PC-3 (cell line): ENCODE measurements around the gene PDE6A. TPM values are rescaled to one million over a fixed set of nuclear protein-coding genes. Genes with fewer than 3 reads are reported as not detected.
A peak's percentile ranks its signal among the peaks of the same experiment; 100 is the strongest.
"Not testable (repeated sequence)": the region's sequence is repeated elsewhere in the genome, so short reads cannot be mapped to it uniquely, and the experiment has no call there.

Experiments used
- ATAC-seq: fragments of 200-7000 bp; cut with Tn5 transposase; 2 replicates; pipeline ENCODE4 v1.9.1; 2020; ENCODE audit warnings: mild to moderate bottlenecking, moderate library complexity
- BruUV-seq: library from RNA; stranded (reverse); fragments of 400-500 nt; replicated peaks from 2 replicates; lab custom pipeline; 2021; lab: Mats Ljungman, UMichigan
- CTCF ChIA-PET: fragments of 300-600 bp; sonication (Branson Sonifier 250); formaldehyde crosslinking; loops from one replicate; lab custom pipeline; 2022; ENCODE audit warnings: antibody characterized with exemption; lab: Charles Lee
- POLR2A ChIA-PET: fragments of 300-600 bp; sonication (Branson Sonifier 250); formaldehyde crosslinking; loops from one replicate; lab custom pipeline; 2022; ENCODE audit warnings: antibody characterized with exemption; ENCODE audit not compliant: unreplicated experiment; lab: Charles Lee
- DNase-seq: peaks from one replicate; pipeline ENCODE4 v3.0.0-alpha.2; 2015
- H2AFZ ChIP-seq: fragments of 300-600 bp; sonication (generic); 2 replicates; pipeline ENCODE4 v1.6.0; 2016; ENCODE audit warnings: antibody characterized with exemption, low read length
- H3F3A ChIP-seq: fragments of 300-600 bp; sonication (generic); one replicate; pipeline ENCODE4 v1.6.0; 2017; ENCODE audit warnings: antibody characterized with exemption, low read length, control low read depth, mild to moderate bottlenecking; ENCODE audit not compliant: unreplicated experiment
- H3K27ac ChIP-seq: fragments of 300-600 bp; sonication (generic); 2 replicates; pipeline ENCODE4 v1.5.1; 2016; ENCODE audit warnings: mild to moderate bottlenecking, low read length
- H3K27me3 ChIP-seq: fragments of 300-600 bp; sonication (generic); 2 replicates; pipeline ENCODE4 v1.6.1; 2016; ENCODE audit warnings: low read length, mixed read lengths
- H3K36me3 ChIP-seq: fragments of 300-600 bp; sonication (generic); 2 replicates; pipeline ENCODE4 v1.6.1; 2016; ENCODE audit warnings: low read depth, mixed run types, low read length, mixed read lengths
- H3K4me1 ChIP-seq: fragments of 300-600 bp; sonication (generic); 2 replicates; pipeline ENCODE4 v1.5.1; 2016; ENCODE audit warnings: low read length; ENCODE audit not compliant: insufficient read depth
- H3K4me2 ChIP-seq: fragments of 300-600 bp; sonication (generic); 2 replicates; pipeline ENCODE4 v1.6.0; 2016; ENCODE audit warnings: low read length
- H3K4me3 ChIP-seq: fragments of 300-600 bp; sonication (generic); 2 replicates; pipeline ENCODE4 v1.5.1; 2016; ENCODE audit warnings: mild to moderate bottlenecking, low read length, mixed read lengths
- H3K79me2 ChIP-seq: fragments of 300-600 bp; sonication (generic); 2 replicates; pipeline ENCODE4 v1.6.1; 2017; ENCODE audit warnings: low read length, mixed read lengths
- H3K9ac ChIP-seq: fragments of 300-600 bp; sonication (generic); 2 replicates; pipeline ENCODE4 v1.6.0; 2016; ENCODE audit warnings: mild to moderate bottlenecking, low read length
- H3K9me2 ChIP-seq: fragments of 300-600 bp; sonication (generic); replicated peaks from 2 replicates; pipeline ENCODE4 v1.6.1; 2016; ENCODE audit warnings: mixed run types, low read length, mixed read lengths
- H3K9me3 ChIP-seq: fragments of 300-600 bp; sonication (generic); 2 replicates; pipeline ENCODE4 v1.6.1; 2016; ENCODE audit warnings: low read length, mixed read lengths
- H4K20me1 ChIP-seq: fragments of 300-600 bp; sonication (generic); 2 replicates; pipeline ENCODE4 v1.6.1; 2016; ENCODE audit warnings: low read length, mixed read lengths
- EZH2 ChIP-seq: fragments of 300-600 bp; sonication (generic); IDR thresholded peaks from one replicate; pipeline ENCODE4 v1.6.1; 2017; ENCODE audit warnings: antibody characterized with exemption, mild to moderate bottlenecking, low read length; ENCODE audit not compliant: unreplicated experiment
- EZH2phosphoT487 ChIP-seq: fragments of 300-600 bp; sonication (generic); IDR thresholded peaks from 2 replicates; pipeline ENCODE4 v1.6.1; 2018; ENCODE audit warnings: mild to moderate bottlenecking, antibody characterized with exemption, low read length, borderline replicate concordance
- intact Hi-C: fragments of 100-400 bp; cut with micrococcal nuclease; formaldehyde crosslinking; loops from 2 replicates; pipeline ENCODE4 v1.9.0; 2023
- total RNA-seq: library from RNA; depleted of rRNA; stranded (reverse); fragments of >200 nt; gene quantifications from 2 replicates; pipeline ENCODE4 v1.2.3, GENCODE V29; 2014
- TF ChIP-seq, protein P1 (sequence below): fragments of 300-600 bp; sonication (generic); conservative IDR thresholded peaks from 2 replicates; pipeline ENCODE4 v1.5.1; 2017; ENCODE audit warnings: antibody characterized with exemption, low read depth, mild to moderate bottlenecking, low read length

PDE6A gene
- total RNA-seq, 1 experiment from 2014 or later, result not detected

DNA sequence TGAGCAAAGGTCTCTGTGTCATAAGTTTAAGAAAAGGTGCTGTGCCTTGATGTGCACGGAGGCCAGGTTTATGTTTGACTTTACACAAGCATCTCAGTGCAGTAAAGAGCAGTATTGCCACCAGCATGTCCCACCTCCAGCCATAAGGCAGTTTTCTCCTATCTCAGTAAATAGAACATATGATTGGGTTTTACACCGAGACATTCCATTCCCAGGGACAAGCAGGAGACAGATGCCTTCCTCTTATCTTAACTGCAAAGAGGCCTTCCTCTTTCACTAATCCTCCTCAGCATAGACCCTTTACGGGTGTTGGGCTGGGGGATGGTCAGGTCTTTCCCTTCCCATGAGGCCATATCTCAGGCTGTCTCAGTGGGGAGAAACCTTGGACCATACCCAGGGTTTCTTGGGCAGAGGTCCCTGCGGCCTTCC is 1.8 kb downstream of the PDE6A start:
- ATAC-seq, H3K9me2 ChIP-seq, H4K20me1 ChIP-seq, H3K36me3 ChIP-seq, H3K79me2 ChIP-seq, H3K9me3 ChIP-seq, POLR2A ChIA-PET, CTCF ChIA-PET, H3K27ac ChIP-seq, DNase-seq, H2AFZ ChIP-seq, H3K4me3 ChIP-seq, H3K4me2 ChIP-seq, H3K9ac ChIP-seq, intact Hi-C loops, BruUV-seq, H3K27me3 ChIP-seq: not testable (repeated sequence)
- Histone ChIP-seq H3F3A (peaks cover 19% of the 10 kb centered on the region), H3K4me1 (peaks cover 41% of the 10 kb centered on the region)

DNA sequence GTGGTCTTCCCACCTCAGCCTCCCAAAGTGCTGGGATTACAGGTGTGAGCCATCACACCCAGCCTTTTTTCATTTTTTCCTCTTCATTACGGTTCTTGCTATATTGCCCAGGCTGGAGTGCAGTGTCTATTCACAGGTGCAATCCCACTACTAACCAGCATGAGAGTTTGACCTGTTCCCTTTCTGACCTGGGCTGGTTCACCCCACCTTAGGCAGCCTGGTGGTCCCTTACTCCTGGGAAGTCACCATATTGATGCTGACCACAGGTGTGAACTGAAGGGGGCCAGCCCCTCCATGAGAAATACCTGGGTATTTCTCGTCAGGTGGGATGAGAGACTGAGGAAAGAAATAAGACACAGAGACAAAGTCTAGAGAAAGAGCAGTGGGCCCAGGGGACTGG is 2.4 kb downstream of the PDE6A start:
- intact Hi-C loops, result no loop called here
- H3F3A ChIP-seq, result peaks cover 19% of the 10 kb centered on the region
- no peaks in the 10 kb centered on the region for H3K27me3 ChIP-seq
- BruUV-seq, result no TSS peak
- ChIA-PET CTCF (no interaction called here), POLR2A (no interaction called here)
- TF ChIP-seq EZH2 (no peak), EZH2phosphoT487 (no peak)
- TF ChIP-seq, protein P1, sequence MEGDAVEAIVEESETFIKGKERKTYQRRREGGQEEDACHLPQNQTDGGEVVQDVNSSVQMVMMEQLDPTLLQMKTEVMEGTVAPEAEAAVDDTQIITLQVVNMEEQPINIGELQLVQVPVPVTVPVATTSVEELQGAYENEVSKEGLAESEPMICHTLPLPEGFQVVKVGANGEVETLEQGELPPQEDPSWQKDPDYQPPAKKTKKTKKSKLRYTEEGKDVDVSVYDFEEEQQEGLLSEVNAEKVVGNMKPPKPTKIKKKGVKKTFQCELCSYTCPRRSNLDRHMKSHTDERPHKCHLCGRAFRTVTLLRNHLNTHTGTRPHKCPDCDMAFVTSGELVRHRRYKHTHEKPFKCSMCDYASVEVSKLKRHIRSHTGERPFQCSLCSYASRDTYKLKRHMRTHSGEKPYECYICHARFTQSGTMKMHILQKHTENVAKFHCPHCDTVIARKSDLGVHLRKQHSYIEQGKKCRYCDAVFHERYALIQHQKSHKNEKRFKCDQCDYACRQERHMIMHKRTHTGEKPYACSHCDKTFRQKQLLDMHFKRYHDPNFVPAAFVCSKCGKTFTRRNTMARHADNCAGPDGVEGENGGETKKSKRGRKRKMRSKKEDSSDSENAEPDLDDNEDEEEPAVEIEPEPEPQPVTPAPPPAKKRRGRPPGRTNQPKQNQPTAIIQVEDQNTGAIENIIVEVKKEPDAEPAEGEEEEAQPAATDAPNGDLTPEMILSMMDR, result no peak
- no peak overlapping the region for H2AFZ ChIP-seq
- no peaks in the 10 kb centered on the region for H3K79me2 ChIP-seq
- DNase-seq, result no peak
- no peak overlapping the region for H3K9ac ChIP-seq
- H3K4me3 ChIP-seq, result no peak overlapping the region
- H3K4me2 ChIP-seq, result no peak overlapping the region
- peaks cover 47% of the 10 kb centered on the region for H3K4me1 ChIP-seq
- no peaks in the 10 kb centered on the region for H3K9me2 ChIP-seq
- H3K9me3 ChIP-seq, result no peaks in the 10 kb centered on the region
- no peaks in the 10 kb centered on the region for H4K20me1 ChIP-seq
- no peak for ATAC-seq
- H3K27ac ChIP-seq, result no peak overlapping the region
- no peaks in the 10 kb centered on the region for H3K36me3 ChIP-seq

DNA sequence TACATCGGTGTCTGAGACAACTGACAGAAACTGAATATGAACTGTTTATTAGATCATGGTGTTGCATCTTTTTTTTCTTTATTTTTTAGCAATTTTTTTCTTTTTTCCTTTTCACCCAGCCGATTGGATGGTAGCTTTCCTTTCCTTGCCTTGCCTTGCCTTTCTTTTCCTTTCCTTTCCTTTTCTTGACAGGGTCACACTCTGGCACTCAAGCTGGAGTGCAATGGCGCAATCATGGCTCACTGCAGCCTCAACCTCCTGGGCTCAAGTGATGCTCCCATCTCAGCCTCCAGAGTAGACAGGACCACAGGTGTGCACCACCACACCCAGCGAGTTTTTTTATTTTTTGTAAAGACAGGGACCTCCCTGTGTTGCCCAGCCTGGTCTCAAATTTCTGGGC is 2.8 kb downstream of the PDE6A start:
- no peak for ATAC-seq
- intact Hi-C loops, result no loop called here

More for the DNA sequence above, 2.8 kb downstream of the PDE6A start:
- Histone ChIP-seq H3K4me1 (peaks cover 51% of the 10 kb centered on the region), H3K4me2 (no peak overlapping the region), H3K9me2 (no peaks in the 10 kb centered on the region), H3K9ac (no peak overlapping the region), H4K20me1 (no peaks in the 10 kb centered on the region), H3K4me3 (no peak overlapping the region), H3K9me3 (no peaks in the 10 kb centered on the region), H3K27me3 (no peaks in the 10 kb centered on the region), H2AFZ (no peak overlapping the region), H3K79me2 (no peaks in the 10 kb centered on the region), H3F3A (peaks cover 19% of the 10 kb centered on the region), H3K36me3 (no peaks in the 10 kb centered on the region), H3K27ac (peak overlapping the region; percentile 33)
- TF ChIP-seq, protein P1, result no peak
- TF ChIP-seq EZH2phosphoT487 (no peak), EZH2 (no peak)
- ChIA-PET CTCF (no interaction called here), POLR2A (no interaction called here)
- no peak for DNase-seq
- BruUV-seq, result no TSS peak
